SK-MEL-5 (cell line): Measurements from ENCODE around the gene ABCB1. TPM values are rescaled to one million over a fixed set of nuclear protein-coding genes. Genes with fewer than 3 reads are reported as not detected.
"Not testable (repeated sequence)": the region's sequence is repeated elsewhere in the genome, so short reads cannot be mapped to it uniquely, and the experiment has no call there.

Source experiments
- DNase-seq: peaks from one replicate; pipeline ENCODE4 v3.0.0-alpha.2; 2016; ENCODE audit warnings: low read depth, low spot score
- in situ Hi-C: cut with HindIII; loops from 2 replicates; pipeline ENCODE4 v1.10.0; 2016; ENCODE audit warnings: low sequenced_read_pairs, high pct_unique_total_duplicates, low pct_unique_long_range_greater_than_20kb
- total RNA-seq: library from RNA; depleted of rRNA; stranded (reverse); fragments of >200 nt; shearing (Covaris generic); gene quantifications from 2 replicates; pipeline ENCODE4 v1.2.3, GENCODE V29; 2014

Gene ABCB1
- total RNA-seq, 1 experiment from 2014 or later, result 2.0 TPM

DNA sequence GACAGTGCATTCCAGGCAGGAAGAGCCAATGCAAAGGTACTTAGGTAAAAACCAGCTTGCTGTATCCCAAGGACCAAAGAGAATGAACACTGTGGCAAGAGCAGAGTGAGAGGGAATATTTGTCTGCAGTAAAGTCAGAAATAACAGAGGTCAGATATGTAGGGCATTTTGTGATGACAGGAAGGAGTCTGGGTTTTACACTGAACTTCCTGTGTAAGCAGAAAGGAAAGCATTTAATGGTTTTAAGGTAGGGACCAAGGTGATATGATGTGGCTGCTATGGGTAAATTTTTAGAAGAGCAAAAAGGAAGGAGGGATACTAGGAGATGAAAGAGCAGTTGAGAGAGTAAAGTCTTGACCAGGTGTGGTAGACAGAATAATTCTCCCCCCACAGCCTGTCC, 10.1 kb downstream of the ABCB1 start:
- in situ Hi-C loops, result no loop called here
- no peak for DNase-seq

DNA sequence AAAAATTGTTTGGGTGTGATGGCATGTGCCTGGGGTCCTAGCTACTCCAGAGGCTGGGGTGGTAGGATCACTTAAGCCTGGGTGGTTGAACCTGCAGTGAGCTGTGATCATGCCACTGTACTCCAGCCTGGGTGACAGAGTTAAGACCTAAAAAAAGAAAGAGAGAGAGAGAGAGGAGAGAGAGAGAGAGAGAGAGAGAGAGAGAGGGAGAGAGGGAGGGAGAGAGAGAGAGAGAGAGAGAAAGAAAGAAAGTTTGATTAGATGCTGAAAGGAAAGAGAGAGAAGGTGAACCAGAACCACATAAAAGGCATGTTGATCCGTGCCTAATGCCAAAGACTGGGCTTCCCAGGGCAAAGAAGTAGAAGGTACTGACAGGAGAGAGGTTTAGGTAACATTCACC, 11.1 kb downstream of the ABCB1 start:
- no peak for DNase-seq
- in situ Hi-C loops, result no loop called here

DNA sequence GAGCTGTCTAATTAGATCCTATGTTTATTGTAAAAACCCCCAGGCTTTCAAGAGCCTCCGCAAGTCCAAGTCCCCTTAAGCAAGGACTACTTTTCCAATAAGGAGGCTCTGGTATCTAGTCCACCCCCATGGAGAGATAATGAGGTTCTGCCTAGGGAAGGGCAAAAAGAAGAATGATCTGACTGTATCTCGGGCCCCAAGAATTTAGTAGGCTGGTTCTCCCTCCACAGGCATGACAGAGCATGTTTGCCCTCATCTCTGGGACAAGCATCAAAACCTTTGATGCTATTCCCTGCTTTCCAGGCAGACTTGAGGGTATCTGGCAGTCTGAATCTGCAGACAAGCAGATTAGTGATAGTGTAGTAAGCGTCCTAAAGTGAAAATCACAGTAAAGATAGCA, 19.0 kb downstream of the ABCB1 start:
- in situ Hi-C loops, result no loop called here

DNA sequence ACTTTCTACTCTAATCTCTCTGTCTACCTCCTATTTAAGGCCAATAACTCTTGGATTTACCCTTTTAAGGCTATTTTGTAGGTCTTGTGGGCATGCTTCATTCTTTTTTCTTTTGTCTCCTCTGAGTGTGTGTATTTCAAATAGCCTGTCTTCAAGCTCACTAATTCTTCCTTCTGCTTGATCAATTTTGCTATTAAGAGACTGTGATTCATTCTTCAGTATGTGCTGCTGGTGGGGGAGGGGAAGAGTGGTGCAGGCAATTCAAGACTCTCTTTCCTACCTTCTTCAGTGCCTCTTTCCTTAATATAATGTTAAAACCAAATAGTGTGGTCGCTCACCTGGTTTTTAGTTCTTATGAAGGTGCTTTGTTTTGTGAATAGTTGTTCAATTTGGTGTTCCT, 20.0 kb downstream of the ABCB1 start:
- no peak for DNase-seq
- in situ Hi-C loops, result no loop called here

More for the DNA sequence above, 19.0 kb downstream of the ABCB1 start:
- DNase-seq, result no peak

DNA sequence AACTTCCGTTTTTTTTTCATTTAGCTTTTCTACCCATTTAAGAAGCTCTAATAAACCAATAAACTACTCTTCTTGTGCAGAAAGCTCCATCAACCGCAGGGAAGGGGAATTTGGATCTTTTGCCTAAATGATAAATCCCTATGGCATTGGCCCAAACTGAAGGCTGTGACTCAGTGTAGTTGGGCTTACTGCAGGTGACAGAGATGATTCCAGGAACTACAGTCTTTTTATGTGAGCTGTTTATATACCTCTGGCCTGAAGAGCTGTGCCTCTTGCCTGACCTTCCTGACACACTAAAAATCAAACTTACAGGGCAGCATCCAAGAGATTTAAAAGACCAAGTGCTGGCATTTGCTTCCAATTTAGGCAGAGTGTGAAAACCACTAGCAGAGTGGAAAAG, 25.2 kb downstream of the ABCB1 start:
- in situ Hi-C loops, result no loop called here
- no peak for DNase-seq

DNA sequence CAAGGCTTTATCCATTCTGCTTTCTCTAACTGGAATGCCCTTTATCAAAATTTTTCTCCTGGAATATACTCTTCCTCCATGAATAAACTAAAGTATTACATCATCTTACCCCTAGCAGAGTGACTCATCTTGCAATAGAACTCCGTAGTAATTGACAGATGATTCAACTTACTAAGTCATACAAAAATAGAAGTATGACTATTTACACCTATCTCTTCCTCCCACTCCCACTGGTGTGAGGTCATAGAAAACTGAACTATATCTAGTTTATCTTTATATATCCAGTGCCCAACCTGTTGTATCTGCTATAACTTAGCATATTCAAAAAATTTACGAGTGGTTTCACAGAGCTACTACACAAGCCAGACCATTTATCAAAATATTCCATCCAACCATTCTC, 26.1 kb downstream of the ABCB1 start:
- no peak for DNase-seq
- in situ Hi-C loops, result no loop called here

DNA sequence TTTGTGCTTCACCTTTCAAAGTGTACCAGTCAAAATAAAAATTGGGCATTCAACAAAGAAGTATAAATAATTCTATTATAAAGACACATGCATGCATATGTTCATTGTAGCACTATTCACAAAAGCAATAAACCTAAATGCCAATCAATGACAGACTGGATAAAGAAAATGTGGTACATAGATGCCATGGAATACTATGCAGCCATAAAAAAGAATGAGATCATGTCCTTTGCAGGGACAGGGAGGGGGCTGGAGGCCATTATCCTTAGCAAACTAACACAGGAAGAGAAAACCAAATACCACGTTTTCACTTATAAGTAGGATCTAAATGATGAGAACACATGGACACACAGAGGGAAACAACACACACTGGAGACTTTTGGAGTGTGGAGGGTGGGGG, 28.2 kb downstream of the ABCB1 start:
- in situ Hi-C loops, DNase-seq: not testable (repeated sequence)

DNA sequence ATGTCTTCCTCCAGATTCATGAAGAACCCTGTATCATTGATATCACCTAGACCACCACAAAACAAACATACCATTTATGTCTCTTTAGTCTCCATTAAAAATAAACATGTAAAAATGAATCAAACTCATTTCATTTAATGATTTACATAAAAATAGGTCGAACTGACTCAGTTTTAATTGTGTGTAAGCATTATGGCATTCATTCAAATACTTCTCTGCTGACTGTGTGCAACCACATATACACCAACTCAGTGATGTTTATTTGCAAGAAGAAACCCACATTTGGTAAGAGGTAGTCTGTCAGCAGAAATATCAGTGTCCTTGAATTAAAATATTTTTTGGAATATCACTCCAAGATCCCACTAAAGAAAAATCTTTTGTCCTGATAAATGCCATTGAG, 30.5 kb downstream of the ABCB1 start:
- in situ Hi-C loops, result no loop called here
- DNase-seq, result no peak

DNA sequence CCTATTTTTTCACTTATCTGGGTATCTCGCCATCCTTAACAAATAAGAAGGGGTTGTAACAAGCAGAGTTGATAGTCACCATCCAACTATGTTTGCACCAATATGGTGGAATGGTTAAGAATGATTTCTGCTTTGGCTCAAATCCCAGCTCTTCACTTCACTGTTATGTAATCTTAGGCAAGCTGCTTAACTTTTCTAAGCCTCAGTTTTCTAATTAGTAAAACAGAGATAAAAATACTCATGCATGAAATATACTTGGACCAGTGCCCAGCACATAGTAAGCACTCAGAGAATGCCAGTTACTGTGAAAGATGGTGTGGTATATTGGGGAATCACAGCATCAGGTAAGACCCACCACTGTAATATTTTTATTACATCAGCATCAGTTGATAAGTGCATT, 33.6 kb downstream of the ABCB1 start:
- in situ Hi-C loops, result no loop called here
- DNase-seq, result no peak

DNA sequence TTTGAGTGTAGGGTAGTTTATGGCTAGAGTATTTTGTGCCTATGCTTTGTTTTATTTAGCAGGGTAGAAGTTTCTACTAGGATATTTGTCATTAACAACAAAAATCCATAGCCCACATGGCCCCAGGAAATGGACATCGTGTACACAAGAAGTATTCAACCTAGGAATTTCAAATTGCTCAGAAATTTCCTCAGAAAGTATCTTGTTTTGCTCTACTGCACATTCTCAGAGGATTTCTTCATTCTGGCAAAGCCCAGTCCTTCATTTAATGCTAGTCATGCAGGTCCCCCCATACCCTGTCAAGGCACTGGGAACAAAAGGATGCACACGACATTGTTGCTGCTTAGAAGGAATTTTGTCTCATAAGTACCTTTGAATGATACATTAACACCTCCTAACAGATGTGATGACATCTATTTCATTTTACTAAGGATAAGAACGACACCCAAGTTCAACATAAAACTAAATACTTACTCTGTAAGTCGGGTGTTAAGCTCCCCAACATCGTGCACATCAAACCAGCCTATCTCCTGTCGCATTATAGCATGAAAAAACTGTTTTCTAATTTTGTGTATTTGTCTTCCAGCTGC, 34.3 kb downstream of the ABCB1 start:
- DNase-seq, result no peak
- in situ Hi-C loops, result no loop called here

DNA sequence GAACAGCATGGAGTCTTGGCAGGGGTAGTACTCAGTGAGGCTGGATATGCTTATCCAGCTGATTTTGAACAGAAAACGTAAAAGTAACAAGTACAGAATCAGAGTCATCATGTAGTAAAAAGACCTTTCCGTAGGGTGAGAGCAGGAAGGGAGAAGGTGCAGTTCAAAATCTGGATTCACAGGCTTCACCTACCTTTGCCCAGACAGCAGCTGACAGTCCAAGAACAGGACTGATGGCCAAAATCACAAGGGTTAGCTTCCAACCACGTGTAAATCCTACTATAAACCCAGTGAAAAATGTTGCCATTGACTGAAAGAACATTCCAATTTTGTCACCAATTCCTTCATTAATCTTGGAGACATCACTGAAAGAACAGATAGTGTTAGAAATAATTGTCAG, 34.8 kb downstream of the ABCB1 start:
- in situ Hi-C loops, result no loop called here
- no peak for DNase-seq

DNA sequence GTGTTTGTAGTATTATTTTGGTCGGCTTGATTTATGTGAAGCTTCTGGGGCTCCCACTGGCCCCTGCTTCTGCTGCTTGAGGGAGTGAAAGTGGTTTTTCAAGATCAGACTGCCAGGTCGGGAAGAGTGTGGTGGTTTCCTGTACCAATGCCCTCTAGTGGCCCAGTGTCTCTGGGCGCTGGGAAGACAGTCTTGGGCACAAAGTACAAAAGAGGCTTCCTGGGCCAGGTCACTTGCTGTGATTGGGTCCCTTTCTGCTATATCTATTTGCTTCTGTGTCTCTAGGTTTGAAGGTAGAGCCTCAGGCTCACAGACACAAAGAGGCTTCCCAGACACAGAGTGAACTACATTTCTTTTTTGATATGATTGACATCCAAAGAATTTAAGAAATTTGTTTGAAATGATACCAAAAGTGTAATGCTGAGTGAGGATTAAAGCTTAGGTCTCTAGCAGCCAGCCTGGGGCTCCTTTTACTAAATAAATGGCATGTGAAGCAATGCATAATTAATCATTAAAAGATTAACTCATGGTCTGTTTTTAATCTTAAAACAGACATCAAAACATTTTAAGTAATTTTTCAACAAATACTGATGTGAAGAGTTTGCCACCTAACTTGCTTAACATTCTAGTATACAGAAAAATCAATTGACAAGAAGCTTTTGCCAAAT, 36.3 kb downstream of the ABCB1 start:
- in situ Hi-C loops, result no loop called here

DNA sequence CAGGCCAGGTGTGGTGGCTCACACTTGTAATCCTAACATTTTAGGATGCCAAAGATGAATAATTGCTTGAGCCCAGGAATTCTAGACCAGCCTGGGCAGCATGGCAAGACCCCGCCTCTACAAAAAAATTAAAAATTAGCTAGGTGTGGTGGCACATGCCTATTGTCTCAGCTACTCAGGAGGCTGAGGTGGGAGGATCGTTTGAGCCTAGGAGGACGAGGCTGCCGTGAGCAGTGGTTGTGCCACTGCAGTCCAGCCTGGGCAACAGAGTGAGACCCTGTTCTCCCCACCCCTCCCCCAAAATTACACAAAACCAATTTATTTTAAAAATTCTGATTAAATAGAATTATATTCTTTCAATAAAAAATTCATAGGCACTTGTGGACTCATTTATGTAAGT, 39.0 kb downstream of the ABCB1 start:
- DNase-seq, result no peak
- in situ Hi-C loops, result no loop called here

More for the DNA sequence above, 36.3 kb downstream of the ABCB1 start:
- peak; percentile 77 for DNase-seq

DNA sequence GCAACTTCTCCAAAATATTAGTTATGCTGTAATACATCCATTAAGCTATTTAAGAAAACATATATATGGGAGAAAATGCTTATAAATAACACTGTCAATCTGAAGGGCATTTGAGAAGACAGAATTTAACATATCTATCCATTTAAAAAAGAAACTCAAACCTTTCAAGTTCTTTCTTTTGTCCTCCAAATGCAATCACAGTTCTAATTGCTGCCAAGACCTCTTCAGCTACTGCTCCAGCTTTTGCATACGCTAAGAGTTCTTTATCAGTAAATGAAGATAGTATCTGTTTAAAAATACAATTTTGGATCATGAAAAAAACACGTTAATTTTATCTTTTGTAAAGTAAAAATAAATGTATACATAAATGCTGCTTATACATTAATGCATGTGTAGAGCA, 39.6 kb downstream of the ABCB1 start:
- in situ Hi-C loops, result no loop called here

DNA sequence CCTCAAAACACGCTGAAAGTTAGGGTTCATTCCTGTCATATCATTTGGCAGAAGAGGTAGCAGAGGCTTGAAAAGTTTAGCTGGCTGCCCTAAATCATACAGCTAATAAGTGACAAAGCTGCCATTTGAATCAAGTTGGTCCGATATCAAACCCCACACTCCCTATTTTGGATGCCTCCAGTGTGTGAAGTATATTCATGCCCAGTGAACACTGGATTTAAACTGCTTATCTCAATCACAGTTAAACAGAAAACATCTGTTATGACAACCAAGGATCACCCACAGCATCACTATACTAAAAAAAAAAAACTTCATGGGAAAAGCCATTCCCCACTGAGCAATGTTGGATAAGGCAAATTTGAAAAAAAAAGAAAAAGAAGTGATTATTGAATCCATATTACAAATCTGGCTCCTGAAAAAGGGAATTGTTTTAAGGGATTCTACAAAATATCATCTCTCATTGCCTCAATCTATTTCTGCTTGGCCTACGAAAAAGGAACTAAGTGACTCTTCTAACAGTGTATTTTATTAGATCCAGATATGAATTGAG, 48.3 kb downstream of the ABCB1 start:
- in situ Hi-C loops, result no loop called here
- no peak for DNase-seq

More for the DNA sequence above, 39.6 kb downstream of the ABCB1 start:
- no peak for DNase-seq

DNA sequence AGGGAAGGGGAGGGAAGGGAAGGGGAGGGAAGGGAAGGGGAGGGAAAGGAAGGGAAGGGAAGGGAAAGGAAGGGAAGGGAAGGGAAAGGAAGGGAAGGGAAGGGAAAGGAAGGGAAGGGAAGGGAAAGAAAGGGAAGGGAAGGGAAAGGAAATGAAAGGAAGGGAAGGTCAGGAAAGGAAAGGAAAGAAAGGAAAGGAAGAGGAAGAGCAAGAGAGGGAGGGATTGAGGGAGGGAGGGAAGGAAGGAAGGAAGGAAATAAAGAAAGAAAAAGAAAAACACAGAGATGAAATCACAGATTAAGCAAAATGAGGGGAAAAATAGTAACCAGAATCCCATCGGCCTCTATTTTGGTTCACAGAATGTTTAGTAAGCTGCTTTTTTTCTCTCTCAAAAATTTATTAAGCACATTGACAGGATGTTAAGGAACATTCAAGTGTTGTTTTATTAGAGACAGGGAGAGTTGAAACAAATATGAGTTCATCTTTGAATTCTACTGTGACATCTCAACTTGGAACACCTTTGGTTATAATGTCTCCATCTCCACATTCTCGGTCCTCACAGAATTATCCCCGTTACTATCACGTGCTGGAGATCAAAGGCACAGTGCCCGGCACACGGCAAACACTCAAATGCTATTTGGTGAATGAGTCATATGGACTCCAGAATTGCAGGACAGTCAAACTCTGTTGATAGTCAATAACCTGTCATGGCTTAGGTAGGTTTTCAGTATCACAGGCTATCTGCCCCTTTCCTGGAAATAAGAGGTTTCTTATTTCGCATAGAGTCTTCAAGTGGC, 52.4 kb downstream of the ABCB1 start:
- DNase-seq, result no peak
- in situ Hi-C loops, result no loop called here

DNA sequence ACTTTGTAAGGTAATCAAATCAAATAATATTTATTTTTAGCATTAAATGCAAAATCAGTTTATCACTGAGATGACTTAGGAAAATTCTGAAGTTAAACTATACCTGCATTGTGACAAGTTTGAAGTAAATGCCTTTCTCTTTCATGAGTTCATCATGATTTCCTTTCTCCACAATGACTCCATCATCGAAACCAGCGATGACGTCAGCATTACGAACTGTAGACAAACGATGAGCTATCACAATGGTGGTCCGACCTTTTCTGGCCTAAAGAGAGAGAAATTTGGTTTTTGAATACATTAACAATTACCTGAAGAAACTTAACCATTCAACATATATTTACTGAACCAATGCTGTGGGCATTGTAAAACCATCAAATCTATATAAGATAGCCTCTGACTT, 54.9 kb downstream of the ABCB1 start:
- no peak for DNase-seq
- in situ Hi-C loops, result no loop called here

DNA sequence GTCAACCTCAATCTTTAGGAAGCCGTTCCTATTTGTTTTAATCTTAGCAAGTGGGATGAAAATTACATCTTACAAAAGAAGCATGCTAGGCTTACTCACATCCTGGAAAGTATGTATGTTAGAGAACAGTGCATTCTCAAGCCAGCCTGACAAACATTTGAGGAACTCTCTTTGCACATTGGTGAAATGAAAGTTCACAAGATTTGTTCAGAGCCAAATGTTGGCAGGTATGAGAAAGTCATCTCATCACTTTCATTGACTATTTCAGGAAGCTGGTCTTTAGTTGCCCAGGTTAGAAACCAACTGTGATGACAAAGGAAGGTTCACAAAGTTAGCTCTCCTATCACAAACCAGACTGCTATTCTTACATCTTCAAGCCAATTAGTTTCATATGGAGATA, 57.1 kb downstream of the ABCB1 start:
- in situ Hi-C loops, result no loop called here
- DNase-seq, result no peak

DNA sequence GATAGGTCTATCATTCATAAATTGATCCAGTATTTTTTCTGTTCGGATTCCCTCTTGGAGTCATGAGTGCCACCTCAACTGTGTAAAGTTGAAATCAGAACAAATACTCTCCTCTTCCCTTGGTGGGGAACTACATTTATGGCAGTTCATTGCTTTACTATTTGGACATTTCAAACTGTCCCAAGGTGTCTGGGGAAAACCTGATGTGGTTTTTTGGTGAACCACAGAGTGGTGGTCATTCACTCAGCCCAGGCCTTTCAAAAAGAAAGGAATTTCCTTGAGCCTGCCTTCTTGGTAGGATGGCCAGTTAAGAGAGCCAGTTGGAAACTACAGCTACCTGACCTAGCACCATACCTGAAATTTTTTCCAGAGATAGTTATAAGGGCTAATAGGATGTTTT, 59.0 kb downstream of the ABCB1 start:
- no peak for DNase-seq
- in situ Hi-C loops, result no loop called here
